DMS 273 (cell line): ENCODE results near the gene RNF19B.

ENCODE experiments used
- DNase-seq: peaks from one replicate; lab custom pipeline; 2025; ENCODE audit not compliant: unreplicated experiment; lab: John Stamatoyannopoulos, UW

The RNF19B gene

GRCh38 chr1:32890516-32891240, 73.9 kb downstream of the RNF19B start:
- DNase-seq = no peak

- DNase-seq = no peak
Measured at GRCh38 chr1:32889731-32890278, 74.8 kb downstream of the RNF19B start.

GRCh38 chr1:32888677-32889420, 75.8 kb downstream of the RNF19B start:
- no peak for DNase-seq

- DNase-seq = no peak
Measured at GRCh38 chr1:32888134-32888533, 76.5 kb downstream of the RNF19B start.

GRCh38 chr1:32887623-32888022, 77.0 kb downstream of the RNF19B start:
- DNase-seq = no peak

GRCh38 chr1:32886828-32887414, 77.7 kb downstream of the RNF19B start:
- no peak for DNase-seq
